Mesendoderm (in vitro differentiated cells): Measurements from ENCODE around the gene MPV17.

Source experiments
- DNase-seq: peaks from one replicate; pipeline ENCODE4 v3.0.0; 2013
- H2AK5ac ChIP-seq: 2 replicates; pipeline ENCODE4 v1.6.1; 2013; ENCODE audit warnings: low read length, inconsistent platforms
- H2BK120ac ChIP-seq: 2 replicates; pipeline ENCODE4 v1.6.1; 2013; ENCODE audit warnings: low read depth, mild to moderate bottlenecking, low read length, moderate library complexity, mixed read lengths
- H2BK15ac ChIP-seq: replicated peaks from 2 replicates; pipeline ENCODE4 v1.6.1; 2013; ENCODE audit warnings: low read depth, mild to moderate bottlenecking, moderate library complexity
- H2BK5ac ChIP-seq: 2 replicates; pipeline ENCODE4 v1.6.1; 2013; ENCODE audit warnings: low read length, inconsistent platforms
- H3K18ac ChIP-seq: 2 replicates; pipeline ENCODE4 v1.6.1; 2013; ENCODE audit warnings: mild to moderate bottlenecking, low read length, mixed read lengths
- H3K23ac ChIP-seq: one replicate; pipeline ENCODE4 v1.6.1; 2013; ENCODE audit warnings: low read length
- H3K27ac ChIP-seq: 2 replicates; pipeline ENCODE4 v1.5.1; 2013; ENCODE audit warnings: low read depth, mild to moderate bottlenecking, inconsistent platforms, low read length, moderate library complexity
- H3K27me3 ChIP-seq: 2 replicates; pipeline ENCODE4 v1.6.1; 2013; ENCODE audit warnings: low read length, control low read depth, mild to moderate bottlenecking, inconsistent platforms; ENCODE audit not compliant: insufficient read depth, poor library complexity
- H3K36me3 ChIP-seq: 2 replicates; pipeline ENCODE4 v1.6.1; 2013; ENCODE audit warnings: low read length, inconsistent platforms; ENCODE audit not compliant: control insufficient read depth, insufficient read depth
- H3K4ac ChIP-seq: one replicate; pipeline ENCODE4 v1.6.1; 2013; ENCODE audit warnings: low read depth, mild to moderate bottlenecking, low read length, moderate library complexity
- H3K4me1 ChIP-seq: 2 replicates; pipeline ENCODE4 v1.6.1; 2013; ENCODE audit warnings: low read depth, low read length, inconsistent platforms; ENCODE audit not compliant: control insufficient read depth
- H3K4me2 ChIP-seq: 2 replicates; pipeline ENCODE4 v1.6.1; 2013; ENCODE audit warnings: low read length
- H3K4me3 ChIP-seq: 2 replicates; pipeline ENCODE4 v1.5.1; 2013; ENCODE audit warnings: mild to moderate bottlenecking, low read length
- H3K56ac ChIP-seq: one replicate; pipeline ENCODE4 v1.6.1; 2013; ENCODE audit warnings: low read length
- H3K79me1 ChIP-seq: 2 replicates; pipeline ENCODE4 v1.6.1; 2013; ENCODE audit warnings: low read length, inconsistent platforms
- H3K79me2 ChIP-seq: 2 replicates; pipeline ENCODE4 v1.6.1; 2013; ENCODE audit warnings: mild to moderate bottlenecking, low read length; ENCODE audit not compliant: control insufficient read depth, insufficient read depth
- H3K9ac ChIP-seq: 2 replicates; pipeline ENCODE4 v1.6.1; 2013; ENCODE audit warnings: low read length, inconsistent platforms
- H4K5ac ChIP-seq: one replicate; pipeline ENCODE4 v1.6.1; 2013; ENCODE audit warnings: low read length
- H4K8ac ChIP-seq: one replicate; pipeline ENCODE4 v1.6.1; 2013; ENCODE audit warnings: low read depth, mild to moderate bottlenecking, control low read depth, low read length, moderate library complexity
- WGBS: extraction: QIAGEN DNeasy Blood & Tissue Kit; methylation state at CpG from one replicate; pipeline ENCODE4 v1.1.7; 2013; ENCODE audit warnings: low lambda C conversion rate, missing lambda C conversion rate; ENCODE audit not compliant: insufficient coverage; ENCODE audit errors: extremely low coverage; 5-methylcytosine and 5-hydroxymethylcytosine counted together

MPV17 gene

GRCh38 chr2:27313882-27314645 is 8.8 kb downstream of the MPV17 start:
- H3K79me2 ChIP-seq: no peaks in the 10 kb centered on the region
- no peak for DNase-seq
- WGBS: no CpG with 5 or more reads among the region's 8 CpGs

DNA sequence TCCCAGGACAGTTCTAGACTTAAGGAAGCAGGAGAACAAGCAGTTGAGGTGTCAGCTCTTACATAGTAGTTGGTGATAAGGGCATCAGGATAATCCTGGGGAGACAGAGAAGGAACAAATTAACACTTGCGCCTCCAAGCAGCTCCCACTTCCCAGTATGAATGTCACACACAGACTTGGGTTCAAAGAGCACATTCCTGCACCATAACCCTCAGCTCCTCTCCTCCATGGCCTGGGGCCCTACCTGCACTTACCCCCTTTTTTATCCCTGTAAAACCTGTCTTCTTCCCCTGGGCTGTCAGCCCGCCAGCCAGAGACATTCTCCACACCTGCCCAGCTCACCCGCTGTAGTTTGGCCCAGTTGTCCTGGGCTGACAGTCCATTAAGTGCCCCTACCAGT is 10.7 kb downstream of the MPV17 start:
- Histone ChIP-seq H3K56ac (no peak overlapping the region), H3K79me1 (no peaks in the 10 kb centered on the region), H2BK5ac (no peak overlapping the region), H4K8ac (no peak overlapping the region), H3K79me2 (no peaks in the 10 kb centered on the region), H2AK5ac (no peak overlapping the region), H3K4me2 (no peak overlapping the region), H3K4me1 (peaks cover 4% of the 10 kb centered on the region), H3K36me3 (no peaks in the 10 kb centered on the region), H4K5ac (no peak overlapping the region), H2BK120ac (no peak overlapping the region), H2BK15ac (no peak overlapping the region), H3K4me3 (no peak overlapping the region), H3K23ac (no peak overlapping the region), H3K27ac (no peak overlapping the region), H3K9ac (no peak overlapping the region), H3K18ac (no peak overlapping the region), H3K4ac (no peak overlapping the region), H3K27me3 (peaks cover 11% of the 10 kb centered on the region)
- WGBS: no CpG with 5 or more reads among the region's 3 CpGs
- DNase-seq: no peak

More at GRCh38 chr2:27313882-27314645, 8.8 kb downstream of the MPV17 start:
- H3K79me1 ChIP-seq: no peaks in the 10 kb centered on the region
- no peak overlapping the region for H2BK15ac ChIP-seq
- no peak overlapping the region for H3K9ac ChIP-seq
- H4K8ac ChIP-seq: no peak overlapping the region
- H3K27me3 ChIP-seq: no peaks in the 10 kb centered on the region
- no peak overlapping the region for H3K56ac ChIP-seq
- peaks cover 4% of the 10 kb centered on the region for H3K4me1 ChIP-seq
- no peak overlapping the region for H3K4ac ChIP-seq
- H4K5ac ChIP-seq: no peak overlapping the region
- H3K23ac ChIP-seq: no peak overlapping the region
- H3K27ac ChIP-seq: no peak overlapping the region
- no peak overlapping the region for H2BK120ac ChIP-seq
- H3K18ac ChIP-seq: no peak overlapping the region
- H2BK5ac ChIP-seq: no peak overlapping the region
- H3K4me2 ChIP-seq: no peak overlapping the region
- no peak overlapping the region for H3K4me3 ChIP-seq
- no peak overlapping the region for H2AK5ac ChIP-seq
- H3K36me3 ChIP-seq: no peaks in the 10 kb centered on the region

DNA sequence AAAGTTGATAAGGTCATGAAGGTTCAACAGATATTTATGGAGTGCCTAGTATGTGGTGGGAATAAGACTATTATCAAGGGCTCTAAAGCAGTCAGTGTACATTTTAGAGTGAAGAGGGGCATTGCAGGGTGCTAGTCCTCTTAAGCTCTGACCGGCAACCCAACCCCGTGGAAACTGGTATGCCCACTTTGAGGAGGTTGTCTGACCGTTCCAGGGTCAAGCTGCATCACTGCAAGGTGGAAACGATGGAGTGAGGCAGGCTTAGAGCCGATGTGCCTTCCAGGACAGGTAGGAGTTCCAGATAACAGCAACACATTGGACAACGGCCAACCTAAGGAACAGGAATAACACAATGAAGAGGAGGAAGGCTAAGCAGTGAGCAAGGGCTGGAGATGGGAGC is 13.2 kb downstream of the MPV17 start:
- no peak for DNase-seq

DNA sequence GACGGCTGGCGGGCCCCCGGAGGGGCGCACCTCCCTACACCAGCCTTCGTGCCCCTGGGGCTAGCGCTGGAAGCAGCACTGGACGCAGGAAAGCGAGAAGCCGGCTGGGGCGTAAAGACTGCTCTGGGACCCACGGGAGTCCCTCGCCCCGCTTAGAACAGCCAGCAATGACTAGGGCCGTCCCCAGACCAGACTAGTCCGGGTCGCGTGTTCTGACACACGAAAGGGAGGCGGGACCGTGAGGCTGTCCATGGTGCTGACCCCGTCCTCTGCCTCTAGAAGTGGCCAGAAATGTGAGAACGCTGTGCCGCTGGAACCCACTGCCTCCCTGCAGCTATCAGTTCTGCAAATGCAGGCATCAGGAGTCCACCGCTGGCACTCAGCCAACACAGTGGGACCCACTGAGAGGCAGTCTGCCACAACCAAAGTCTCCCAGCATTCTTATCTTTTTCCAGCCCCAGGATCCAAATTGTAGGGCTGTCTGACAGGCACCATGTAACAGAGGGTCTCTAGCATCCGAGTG is 14.5 kb downstream of the MPV17 start, which contains the start of gene UCN:
UCN (minus strand) TSS at position 87 of the 523 bp plus-strand sequence. CDS start 550 bp downstream, outside the sequence.
- Histone ChIP-seq H4K5ac (no peak within 1 kb of the TSS), H2BK15ac (no peak within 1 kb of the TSS), H3K4me2 (no peak within 1 kb of the TSS), H3K4ac (no peak within 1 kb of the TSS), H3K27me3 (peaks cover 21% of the 10 kb centered on the region), H3K79me1 (no peaks in the 10 kb centered on the region), H3K23ac (peak within 1 kb of the TSS; percentile 24), H3K36me3 (no peaks in the 10 kb centered on the region), H2BK120ac (no peak within 1 kb of the TSS), H3K9ac (no peak within 1 kb of the TSS), H3K79me2 (no peaks in the 10 kb centered on the region), H3K4me3 (no peak within 1 kb of the TSS), H3K18ac (no peak within 1 kb of the TSS), H2BK5ac (no peak within 1 kb of the TSS), H3K27ac (no peak within 1 kb of the TSS), H3K4me1 (no peaks in the 10 kb centered on the region), H3K56ac (no peak within 1 kb of the TSS), H2AK5ac (no peak within 1 kb of the TSS), H4K8ac (no peak within 1 kb of the TSS)
- WGBS: no CpG with 5 or more reads among the region's 25 CpGs
- DNase-seq: peak; percentile 78

More for the DNA sequence above, 13.2 kb downstream of the MPV17 start:
- no peak overlapping the region for H3K9ac ChIP-seq
- H3K4me3 ChIP-seq: no peak overlapping the region
- no peak overlapping the region for H2BK15ac ChIP-seq
- H3K4ac ChIP-seq: no peak overlapping the region
- H3K18ac ChIP-seq: no peak overlapping the region
- H3K27ac ChIP-seq: no peak overlapping the region
- no peak overlapping the region for H2BK120ac ChIP-seq
- H3K23ac ChIP-seq: no peak overlapping the region
- no peaks in the 10 kb centered on the region for H3K4me1 ChIP-seq
- no peak overlapping the region for H2BK5ac ChIP-seq
- H3K27me3 ChIP-seq: peaks cover 21% of the 10 kb centered on the region
- no CpG with 5 or more reads among the region's 6 CpGs for WGBS
- no peaks in the 10 kb centered on the region for H3K79me2 ChIP-seq
- no peak overlapping the region for H4K5ac ChIP-seq
- no peaks in the 10 kb centered on the region for H3K36me3 ChIP-seq
- H4K8ac ChIP-seq: no peak overlapping the region
- H3K79me1 ChIP-seq: no peaks in the 10 kb centered on the region
- no peak overlapping the region for H2AK5ac ChIP-seq
- no peak overlapping the region for H3K4me2 ChIP-seq
- H3K56ac ChIP-seq: no peak overlapping the region

DNA sequence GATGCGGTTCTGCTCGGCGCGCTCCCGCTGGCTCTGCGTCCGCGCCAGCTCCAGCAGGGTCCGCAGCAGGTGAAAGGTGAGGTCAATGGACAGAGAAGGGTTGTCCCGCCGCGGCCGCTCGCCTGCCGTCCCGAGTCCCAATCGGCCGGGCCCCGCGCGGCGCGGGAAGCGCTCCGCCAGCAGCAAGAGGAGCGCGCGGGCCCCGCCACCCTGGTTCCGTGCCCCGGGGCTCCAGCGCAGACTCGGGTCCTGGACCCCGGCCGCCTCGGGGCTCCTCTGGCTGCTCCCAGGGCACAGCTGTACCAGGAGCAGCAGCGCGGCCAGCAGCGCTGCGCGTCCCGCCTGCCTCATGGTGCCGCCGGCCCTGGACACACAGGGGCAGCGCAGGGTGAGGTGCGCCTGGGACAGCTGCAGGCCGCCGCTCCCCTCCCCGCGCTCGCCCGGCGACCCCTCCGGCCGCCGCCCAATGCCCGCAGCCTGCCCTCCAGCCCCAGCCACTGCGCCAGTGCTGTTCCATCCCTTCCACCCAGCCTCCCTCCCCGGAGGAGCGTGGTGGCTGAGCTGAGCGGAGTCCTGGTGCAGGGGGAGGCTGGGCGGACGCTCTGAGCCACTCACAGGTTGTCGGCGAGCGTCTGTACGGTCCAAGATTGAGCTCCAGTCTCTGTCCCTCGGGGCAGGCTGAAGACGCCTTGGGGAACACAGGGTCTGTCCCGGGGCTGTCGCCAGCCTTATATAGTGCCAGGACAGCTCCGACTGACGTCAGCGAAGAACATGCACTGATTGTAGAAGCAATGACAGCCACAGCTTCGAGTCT is 15.1 kb downstream of the MPV17 start:
- H2BK120ac ChIP-seq: no peak overlapping the region
- peaks cover 21% of the 10 kb centered on the region for H3K27me3 ChIP-seq
- peak; percentile 44 for DNase-seq
- H4K8ac ChIP-seq: no peak overlapping the region
- H3K27ac ChIP-seq: no peak overlapping the region
- no peak overlapping the region for H3K18ac ChIP-seq
- H2BK15ac ChIP-seq: no peak overlapping the region
- no peak overlapping the region for H3K4ac ChIP-seq
- no peaks in the 10 kb centered on the region for H3K79me2 ChIP-seq
- no peak overlapping the region for H3K4me3 ChIP-seq
- WGBS: no CpG with 5 or more reads among the region's 75 CpGs
- no peaks in the 10 kb centered on the region for H3K79me1 ChIP-seq
- no peak overlapping the region for H4K5ac ChIP-seq
- no peak overlapping the region for H2BK5ac ChIP-seq
- H3K56ac ChIP-seq: no peak overlapping the region
- no peak overlapping the region for H3K9ac ChIP-seq
- H3K23ac ChIP-seq: peak overlapping the region; percentile 24
- no peak overlapping the region for H2AK5ac ChIP-seq
- no peaks in the 10 kb centered on the region for H3K36me3 ChIP-seq
- H3K4me1 ChIP-seq: no peaks in the 10 kb centered on the region
- H3K4me2 ChIP-seq: no peak overlapping the region
